Measurements from ENCODE around the gene MRPS22. TPM values are rescaled to one million over a fixed set of nuclear protein-coding genes. Genes with fewer than 3 reads are reported as not detected.
"Not testable (repeated sequence)": the region's sequence is repeated elsewhere in the genome, so short reads cannot be mapped to it uniquely, and the experiment has no call there.

The MRPS22 gene
- total RNA-seq, 1 donor from 2014 or later = 87.7 TPM

DNA sequence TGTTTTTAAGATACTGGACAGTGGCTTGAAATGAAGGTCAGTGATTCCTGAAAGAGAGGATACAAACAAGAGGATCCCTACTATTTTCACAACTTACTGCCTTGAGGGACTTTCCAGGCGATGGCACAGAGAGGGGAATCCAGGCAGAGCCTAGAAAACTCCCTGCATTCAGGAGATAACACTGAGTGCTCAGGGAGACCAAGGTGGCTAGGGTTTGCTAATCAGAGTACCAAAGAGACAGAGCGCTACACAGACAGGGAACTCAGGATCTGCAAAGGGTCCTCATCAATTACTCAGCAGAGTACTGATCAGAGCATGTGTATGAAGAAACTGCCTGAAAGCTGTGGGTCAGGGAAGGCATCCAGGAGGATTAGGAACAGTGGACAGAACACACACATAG, 11.7 kb upstream of the MRPS22 start:
- Histone ChIP-seq H3K27me3 (ENCODE audit: low read depth) (peaks cover 42% of the 10 kb centered on the region), H3K27ac (replicated peaks) (no peak overlapping the region), H3K4me3 (no peak overlapping the region), H3K36me3 (no peaks in the 10 kb centered on the region), H3K4me1 (peaks cover 8% of the 10 kb centered on the region), H3K9me3 (replicated peaks) (no peaks in the 10 kb centered on the region)
- DNase-seq = no peak
- intact Hi-C loops (cut with micrococcal nuclease) = loop anchor here (5.0 kb wide), 1 partner anchor 395 kb away; no protein-coding TSS in a partner anchor
- no peak for TF ChIP-seq CTCF (IDR thresholded peaks at IDR 0.05; ENCODE audit: borderline replicate concordance)

GRCh38 chr3:139334675-139335074, 9.1 kb upstream of the MRPS22 start:
- H3K36me3 ChIP-seq; H3K4me1 ChIP-seq; H3K27ac ChIP-seq (replicated peaks); DNase-seq; H3K9me3 ChIP-seq (replicated peaks); H3K4me3 ChIP-seq: not testable (repeated sequence)
- intact Hi-C loops (cut with micrococcal nuclease) = loop anchor here (5.0 kb wide), 1 partner anchor 397 kb away; no protein-coding TSS in a partner anchor
- H3K27me3 ChIP-seq (ENCODE audit: low read depth) = peaks cover 29% of the 10 kb centered on the region

DNA sequence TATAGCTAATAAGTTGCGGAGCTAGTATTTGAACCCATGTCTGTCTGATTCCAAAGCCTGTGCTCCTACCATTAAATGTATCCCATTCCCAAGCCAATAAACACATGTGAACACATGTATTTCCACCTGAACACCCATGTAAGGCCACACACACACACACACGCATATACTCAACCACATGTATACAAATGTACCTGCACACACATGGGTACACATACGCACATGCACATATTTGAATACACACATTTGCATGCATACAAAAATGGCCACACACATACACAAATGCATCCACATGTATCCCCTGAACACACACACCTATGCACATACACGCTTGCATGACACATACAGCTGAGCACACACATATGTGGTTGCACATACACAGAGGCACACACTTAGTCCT, 5.4 kb upstream of the MRPS22 start:
- Histone ChIP-seq H3K36me3 (no peaks in the 10 kb centered on the region), H3K27me3 (ENCODE audit: low read depth) (peaks cover 18% of the 10 kb centered on the region), H3K27ac (replicated peaks) (no peak overlapping the region), H3K9me3 (replicated peaks) (no peaks in the 10 kb centered on the region), H3K4me1 (peaks cover 2% of the 10 kb centered on the region), H3K4me3 (no peak overlapping the region)
- intact Hi-C loops (cut with micrococcal nuclease) = no loop called here
- no peak for TF ChIP-seq CTCF (IDR thresholded peaks at IDR 0.05; ENCODE audit: borderline replicate concordance)
- no peak for DNase-seq

GRCh38 chr3:139339219-139339906, 4.5 kb upstream of the MRPS22 start:
- Histone ChIP-seq H3K9me3 (replicated peaks) (no peaks in the 10 kb centered on the region), H3K4me3 (no peak overlapping the region), H3K27ac (replicated peaks) (no peak overlapping the region), H3K36me3 (no peaks in the 10 kb centered on the region), H3K27me3 (ENCODE audit: low read depth) (peaks cover 18% of the 10 kb centered on the region), H3K4me1 (peaks cover 9% of the 10 kb centered on the region)
- TF ChIP-seq CTCF (IDR thresholded peaks at IDR 0.05; ENCODE audit: borderline replicate concordance) = no peak
- intact Hi-C loops (cut with micrococcal nuclease) = no loop called here
- DNase-seq = no peak

- Histone ChIP-seq H3K9me3 (replicated peaks) (no peaks in the 10 kb centered on the region), H3K4me3 (no peak overlapping the region), H3K27ac (replicated peaks) (no peak overlapping the region), H3K27me3 (ENCODE audit: low read depth) (peaks cover 18% of the 10 kb centered on the region), H3K36me3 (no peaks in the 10 kb centered on the region), H3K4me1 (peaks cover 23% of the 10 kb centered on the region)
- no peak for TF ChIP-seq CTCF (IDR thresholded peaks at IDR 0.05; ENCODE audit: borderline replicate concordance)
- DNase-seq = no peak
- intact Hi-C loops (cut with micrococcal nuclease) = no loop called here
Measured at GRCh38 chr3:139340784-139341183, 3.0 kb upstream of the MRPS22 start.

GRCh38 chr3:139342054-139342453, 1.8 kb upstream of the MRPS22 start:
- peaks cover 5% of the 10 kb centered on the region for H3K36me3 ChIP-seq
- peaks cover 18% of the 10 kb centered on the region for H3K27me3 ChIP-seq (ENCODE audit: low read depth)
- no peak for TF ChIP-seq CTCF (IDR thresholded peaks at IDR 0.05; ENCODE audit: borderline replicate concordance)
- intact Hi-C loops (cut with micrococcal nuclease) = no loop called here
- no peak overlapping the region for H3K27ac ChIP-seq (replicated peaks)
- H3K4me3 ChIP-seq = no peak overlapping the region
- H3K4me1 ChIP-seq = peaks cover 35% of the 10 kb centered on the region
- DNase-seq = no peak
- no peaks in the 10 kb centered on the region for H3K9me3 ChIP-seq (replicated peaks)

Data from left ventricle myocardium inferior (tissue), 1 donor.